Osteoblast (primary cell): ENCODE measurements around the gene PUDP. TPM values are rescaled to one million over a fixed set of nuclear protein-coding genes. Genes with fewer than 3 reads are reported as not detected.

Experiments used
- DNase-seq: peaks from one replicate; pipeline ENCODE4 v3.0.0; 2011; ENCODE audit warnings: low spot score, mixed read lengths; ENCODE audit not compliant: insufficient read length; ENCODE audit errors: missing footprints
- H2AFZ ChIP-seq: 2 replicates; pipeline ENCODE4 v1.6.0; 2011; ENCODE audit warnings: mild to moderate bottlenecking, low read length
- H3K27ac ChIP-seq: 2 replicates; pipeline ENCODE4 v1.5.1; 2011; ENCODE audit warnings: mild to moderate bottlenecking, low read depth, low read length, moderate library complexity
- H3K27me3 ChIP-seq: 2 replicates; pipeline ENCODE4 v1.6.0; 2012; ENCODE audit warnings: mild to moderate bottlenecking, control low read depth, inconsistent platforms, low read length, moderate library complexity; ENCODE audit not compliant: insufficient read depth
- H3K36me3 ChIP-seq: 2 replicates; pipeline ENCODE4 v1.5.1; 2011; ENCODE audit warnings: mild to moderate bottlenecking, low read length, control low read depth, moderate library complexity; ENCODE audit not compliant: insufficient read depth
- H3K4me1 ChIP-seq: 2 replicates; pipeline ENCODE4 v1.5.1; 2011; ENCODE audit warnings: mild to moderate bottlenecking, low read length, control low read depth, moderate library complexity; ENCODE audit not compliant: insufficient read depth
- H3K4me2 ChIP-seq: 2 replicates; pipeline ENCODE4 v1.6.0; 2011; ENCODE audit warnings: mild to moderate bottlenecking, low read length; ENCODE audit not compliant: insufficient read depth
- H3K4me3 ChIP-seq: fragments of 200-600 bp; sonication (generic); 3 replicates; pipeline ENCODE4 v1.5.1; 2012; ENCODE audit warnings: mild to moderate bottlenecking, low read length, inconsistent platforms; ENCODE audit not compliant: insufficient read depth
- H3K79me2 ChIP-seq: 2 replicates; pipeline ENCODE4 v1.6.0; 2012; ENCODE audit warnings: mild to moderate bottlenecking, low read length, control low read depth, inconsistent platforms; ENCODE audit not compliant: insufficient read depth
- H3K9me3 ChIP-seq: 2 replicates; pipeline ENCODE4 v1.5.1; 2011; ENCODE audit warnings: low read depth, low read length, control low read depth
- H4K20me1 ChIP-seq: 2 replicates; pipeline ENCODE4 v1.6.0; 2012; ENCODE audit warnings: mild to moderate bottlenecking, low read length, control low read depth; ENCODE audit not compliant: insufficient read depth
- CTCF ChIP-seq: IDR thresholded peaks from 2 replicates; pipeline ENCODE4 v1.5.1; 2011; ENCODE audit warnings: mild to moderate bottlenecking, low read depth, low read length, moderate library complexity; ENCODE audit errors: extremely low read depth
- total RNA-seq: library from RNA; depleted of rRNA; stranded (reverse); fragments of >200 nt; gene quantifications from 2 replicates; pipeline ENCODE4 v1.2.3, GENCODE V29; 2012

Gene PUDP
- total RNA-seq, 1 donor: 6.5 TPM

DNA sequence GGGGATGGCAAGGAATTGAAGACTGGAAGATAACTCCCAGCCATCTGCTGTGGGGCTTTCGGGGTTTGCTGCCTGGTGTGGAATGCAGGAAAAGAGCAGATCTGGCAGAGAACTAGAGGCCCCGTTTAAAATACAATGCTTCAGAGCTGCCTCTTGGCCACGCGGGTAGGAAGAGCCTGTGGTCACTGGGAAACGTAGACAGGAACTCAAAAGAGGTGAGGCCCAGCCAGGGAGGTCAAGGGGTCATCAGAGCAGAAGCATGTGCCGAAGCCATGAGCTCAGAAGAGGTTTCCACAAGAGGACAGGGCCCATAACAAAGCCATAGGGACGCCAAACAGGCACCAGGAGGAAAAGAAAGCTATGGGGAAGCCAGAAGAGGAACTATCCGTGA, 14.9 kb downstream of the PUDP start:
- peaks cover 14% of the 10 kb centered on the region for H4K20me1 ChIP-seq
- no peak for TF ChIP-seq CTCF
- peaks cover 12% of the 10 kb centered on the region for H3K4me1 ChIP-seq
- H2AFZ ChIP-seq: peak overlapping the region; percentile 14
- no peak overlapping the region for H3K4me2 ChIP-seq
- peaks cover 83% of the 10 kb centered on the region for H3K79me2 ChIP-seq
- H3K27ac ChIP-seq: peak overlapping the region; percentile 38
- no peaks in the 10 kb centered on the region for H3K27me3 ChIP-seq
- H3K4me3 ChIP-seq: no peak overlapping the region
- DNase-seq: peak; percentile 53
- no peaks in the 10 kb centered on the region for H3K36me3 ChIP-seq
- H3K9me3 ChIP-seq: no peaks in the 10 kb centered on the region

GRCh38 chrX:7132335-7133049, 15.5 kb downstream of the PUDP start:
- peak; percentile 77 for TF ChIP-seq CTCF
- Histone ChIP-seq H4K20me1 (peaks cover 9% of the 10 kb centered on the region), H3K4me1 (peaks cover 12% of the 10 kb centered on the region), H3K9me3 (no peaks in the 10 kb centered on the region), H3K27ac (peak overlapping the region; percentile 38), H2AFZ (no peak overlapping the region), H3K27me3 (no peaks in the 10 kb centered on the region), H3K36me3 (no peaks in the 10 kb centered on the region), H3K79me2 (peaks cover 77% of the 10 kb centered on the region), H3K4me2 (no peak overlapping the region), H3K4me3 (no peak overlapping the region)
- DNase-seq: peak; percentile 88

DNA sequence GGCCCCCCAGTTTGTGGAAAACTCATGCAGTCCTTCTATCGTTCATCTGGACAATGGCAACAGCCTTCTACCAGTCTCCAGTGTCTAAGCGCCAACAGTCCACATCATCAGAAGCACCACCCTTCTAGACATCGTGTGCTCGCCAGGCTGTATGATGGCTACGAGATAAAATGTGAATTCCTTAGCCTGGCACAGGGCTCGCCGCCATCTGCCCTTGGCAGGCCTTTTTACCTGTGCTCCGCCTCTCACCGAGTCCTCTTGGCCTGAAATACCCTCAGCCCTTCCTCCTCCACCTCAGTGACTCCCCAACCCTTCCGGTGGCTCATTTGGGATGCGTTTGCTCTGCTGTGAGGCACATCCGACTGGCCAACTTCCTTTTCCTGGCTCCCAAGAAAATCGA, 16.3 kb downstream of the PUDP start:
- peaks cover 17% of the 10 kb centered on the region for H3K4me1 ChIP-seq
- H3K9me3 ChIP-seq: no peaks in the 10 kb centered on the region
- no peaks in the 10 kb centered on the region for H3K36me3 ChIP-seq
- H2AFZ ChIP-seq: no peak overlapping the region
- H3K4me2 ChIP-seq: no peak overlapping the region
- H4K20me1 ChIP-seq: peaks cover 8% of the 10 kb centered on the region
- no peak overlapping the region for H3K27ac ChIP-seq
- DNase-seq: no peak
- no peak overlapping the region for H3K4me3 ChIP-seq
- no peaks in the 10 kb centered on the region for H3K27me3 ChIP-seq
- TF ChIP-seq CTCF: no peak
- H3K79me2 ChIP-seq: peaks cover 73% of the 10 kb centered on the region

- Histone ChIP-seq H2AFZ (no peak overlapping the region), H3K79me2 (peaks cover 57% of the 10 kb centered on the region), H3K27me3 (no peaks in the 10 kb centered on the region), H3K9me3 (no peaks in the 10 kb centered on the region), H3K27ac (no peak overlapping the region), H3K36me3 (no peaks in the 10 kb centered on the region), H3K4me3 (no peak overlapping the region), H3K4me2 (no peak overlapping the region), H3K4me1 (peaks cover 9% of the 10 kb centered on the region), H4K20me1 (peaks cover 3% of the 10 kb centered on the region)
- DNase-seq: no peak
- TF ChIP-seq CTCF: no peak
These were observed 20.9 kb downstream of the PUDP start for GRCh38 chrX:7127056-7127455.
